GM23338 (cell line): ENCODE measurements around the gene ZGRF1. TPM values are rescaled to one million over a fixed set of nuclear protein-coding genes. Genes with fewer than 3 reads are reported as not detected.

ENCODE experiments used
- ATAC-seq: fragments of 200-7000 bp; cut with Tn5 transposase; 3 replicates; pipeline ENCODE4 v1.9.1; 2020
- DNase-seq: peaks from one replicate; pipeline ENCODE4 v3.0.0-alpha.2; 2015; ENCODE audit warnings: low spot score
- H2AFZ ChIP-seq: fragments of 200-600 bp; sonication (generic); 2 replicates; pipeline ENCODE4 v1.8.0; 2016; ENCODE audit warnings: antibody characterized with exemption, mild to moderate bottlenecking, moderate library complexity
- H3F3A ChIP-seq: fragments of 200-600 bp; sonication (generic); replicated peaks from 2 replicates; pipeline ENCODE4 v1.8.0; 2017; ENCODE audit warnings: antibody characterized with exemption, mixed run types, low read depth
- H3K27ac ChIP-seq: fragments of 200-600 bp; sonication (generic); 2 replicates; pipeline ENCODE4 v1.6.1; 2016; ENCODE audit warnings: low read depth
- H3K27me3 ChIP-seq: fragments of 200-600 bp; sonication (generic); 2 replicates; pipeline ENCODE4 v1.8.0; 2016; ENCODE audit warnings: mild to moderate bottlenecking, mixed run types, moderate library complexity; ENCODE audit not compliant: insufficient read depth
- H3K36me3 ChIP-seq: fragments of 200-600 bp; sonication (generic); 2 replicates; pipeline ENCODE4 v1.8.0; 2016; ENCODE audit warnings: mild to moderate bottlenecking; ENCODE audit not compliant: insufficient read depth
- H3K4me1 ChIP-seq: fragments of 200-600 bp; sonication (generic); 2 replicates; pipeline ENCODE4 v1.8.0; 2016; ENCODE audit warnings: mild to moderate bottlenecking, moderate library complexity; ENCODE audit not compliant: insufficient read depth
- H3K4me2 ChIP-seq: fragments of 200-600 bp; sonication (generic); 2 replicates; pipeline ENCODE4 v1.7.1; 2017; ENCODE audit warnings: mixed run types
- H3K4me3 ChIP-seq: fragments of 200-600 bp; sonication (generic); 2 replicates; pipeline ENCODE4 v1.6.1; 2016; ENCODE audit warnings: mixed run types
- H3K79me2 ChIP-seq: fragments of 200-600 bp; sonication (generic); replicated peaks from 2 replicates; pipeline ENCODE4 v1.8.0; 2017; ENCODE audit warnings: mild to moderate bottlenecking; ENCODE audit not compliant: insufficient read depth
- H3K9me2 ChIP-seq: fragments of 200-600 bp; sonication (generic); 2 replicates; pipeline ENCODE4 v1.8.0; 2017; ENCODE audit not compliant: insufficient read depth
- H4K20me1 ChIP-seq: fragments of 200-600 bp; sonication (generic); replicated peaks from 2 replicates; pipeline ENCODE4 v1.8.0; 2017; ENCODE audit warnings: mild to moderate bottlenecking; ENCODE audit not compliant: insufficient read depth
- H3K27ac Mint-ChIP-seq: 2 replicates; pipeline ENCODE4 v1.8.0; 2020; ENCODE audit warnings: inconsistent platforms, mild to moderate bottlenecking, moderate library complexity, mixed read lengths
- H3K27me3 Mint-ChIP-seq: 3 replicates; pipeline ENCODE4 v1.8.0; 2022; ENCODE audit warnings: low read depth, mild to moderate bottlenecking, moderate library complexity, mixed read lengths, inconsistent platforms; ENCODE audit not compliant: insufficient read depth, poor library complexity
- H3K36me3 Mint-ChIP-seq: 3 replicates; pipeline ENCODE4 v1.8.0; 2021; ENCODE audit warnings: low read depth, mild to moderate bottlenecking, inconsistent platforms, moderate library complexity, mixed read lengths
- H3K4me1 Mint-ChIP-seq: 3 replicates; pipeline ENCODE4 v1.8.0; 2020; ENCODE audit warnings: mild to moderate bottlenecking, inconsistent platforms, mixed read lengths
- H3K4me3 Mint-ChIP-seq: 3 replicates; pipeline ENCODE4 v1.8.0; 2021; ENCODE audit warnings: moderate library complexity, mild to moderate bottlenecking, inconsistent platforms, mixed read lengths
- H3K9me3 Mint-ChIP-seq: 3 replicates; pipeline ENCODE4 v1.8.0; 2020; ENCODE audit warnings: moderate library complexity, mild to moderate bottlenecking, inconsistent platforms, mixed read lengths
- CREB1 ChIP-seq: fragments of 250-450 bp; sonication (Bioruptor Pico); IDR thresholded peaks from 2 replicates; pipeline ENCODE4 v1.5.0; 2020; ENCODE audit warnings: low read depth, mild to moderate bottlenecking, moderate library complexity
- EZH2 ChIP-seq: fragments of 200-600 bp; sonication (generic); IDR thresholded peaks from one replicate; pipeline ENCODE4 v1.8.0; 2017; ENCODE audit warnings: antibody characterized with exemption, mild to moderate bottlenecking, low read depth; ENCODE audit not compliant: unreplicated experiment
- EZH2phosphoT487 ChIP-seq: fragments of 200-600 bp; sonication (generic); IDR thresholded peaks from one replicate; pipeline ENCODE4 v1.8.1; 2018; ENCODE audit warnings: antibody characterized with exemption; ENCODE audit not compliant: unreplicated experiment
- JUNB ChIP-seq: IDR thresholded peaks from one replicate; pipeline ENCODE4 v1.6.1; 2016; ENCODE audit warnings: antibody characterized with exemption; ENCODE audit not compliant: unreplicated experiment
- NANOG ChIP-seq: IDR thresholded peaks from 2 replicates; pipeline ENCODE4 v1.6.1; 2016; ENCODE audit warnings: antibody characterized with exemption, borderline replicate concordance
- POLR2AphosphoS5 ChIP-seq: IDR thresholded peaks from 2 replicates; pipeline ENCODE4 v1.6.1; 2016; ENCODE audit warnings: antibody characterized with exemption, low read depth
- polyA plus RNA-seq: library from polyadenylated mRNA; unstranded; fragments of >200 nt; fragmentation: Nextera tagmentation; extraction: Ambion mirVana; gene quantifications from 2 replicates; pipeline ENCODE4 v1.2.1, GENCODE V29; 2016
- total RNA-seq: library from RNA; depleted of rRNA; stranded (reverse); fragments of >200 nt; shearing (Covaris generic); gene quantifications from 2 replicates; pipeline ENCODE4 v1.2.3, GENCODE V29; 2014
- TF ChIP-seq, protein P1 (sequence below): fragments of 250-450 bp; sonication (Bioruptor Pico); IDR thresholded peaks from 2 replicates; pipeline ENCODE4 v1.5.0; 2020; ENCODE audit warnings: mild to moderate bottlenecking, moderate library complexity

Gene ZGRF1
- total and polyA plus RNA-seq, 2 experiments from 2014 or later = 41.7 to 62.6 TPM

GRCh38 chr4:112546476-112546875 is 90.2 kb downstream of the ZGRF1 start (continued):
- TF ChIP-seq, protein P1, sequence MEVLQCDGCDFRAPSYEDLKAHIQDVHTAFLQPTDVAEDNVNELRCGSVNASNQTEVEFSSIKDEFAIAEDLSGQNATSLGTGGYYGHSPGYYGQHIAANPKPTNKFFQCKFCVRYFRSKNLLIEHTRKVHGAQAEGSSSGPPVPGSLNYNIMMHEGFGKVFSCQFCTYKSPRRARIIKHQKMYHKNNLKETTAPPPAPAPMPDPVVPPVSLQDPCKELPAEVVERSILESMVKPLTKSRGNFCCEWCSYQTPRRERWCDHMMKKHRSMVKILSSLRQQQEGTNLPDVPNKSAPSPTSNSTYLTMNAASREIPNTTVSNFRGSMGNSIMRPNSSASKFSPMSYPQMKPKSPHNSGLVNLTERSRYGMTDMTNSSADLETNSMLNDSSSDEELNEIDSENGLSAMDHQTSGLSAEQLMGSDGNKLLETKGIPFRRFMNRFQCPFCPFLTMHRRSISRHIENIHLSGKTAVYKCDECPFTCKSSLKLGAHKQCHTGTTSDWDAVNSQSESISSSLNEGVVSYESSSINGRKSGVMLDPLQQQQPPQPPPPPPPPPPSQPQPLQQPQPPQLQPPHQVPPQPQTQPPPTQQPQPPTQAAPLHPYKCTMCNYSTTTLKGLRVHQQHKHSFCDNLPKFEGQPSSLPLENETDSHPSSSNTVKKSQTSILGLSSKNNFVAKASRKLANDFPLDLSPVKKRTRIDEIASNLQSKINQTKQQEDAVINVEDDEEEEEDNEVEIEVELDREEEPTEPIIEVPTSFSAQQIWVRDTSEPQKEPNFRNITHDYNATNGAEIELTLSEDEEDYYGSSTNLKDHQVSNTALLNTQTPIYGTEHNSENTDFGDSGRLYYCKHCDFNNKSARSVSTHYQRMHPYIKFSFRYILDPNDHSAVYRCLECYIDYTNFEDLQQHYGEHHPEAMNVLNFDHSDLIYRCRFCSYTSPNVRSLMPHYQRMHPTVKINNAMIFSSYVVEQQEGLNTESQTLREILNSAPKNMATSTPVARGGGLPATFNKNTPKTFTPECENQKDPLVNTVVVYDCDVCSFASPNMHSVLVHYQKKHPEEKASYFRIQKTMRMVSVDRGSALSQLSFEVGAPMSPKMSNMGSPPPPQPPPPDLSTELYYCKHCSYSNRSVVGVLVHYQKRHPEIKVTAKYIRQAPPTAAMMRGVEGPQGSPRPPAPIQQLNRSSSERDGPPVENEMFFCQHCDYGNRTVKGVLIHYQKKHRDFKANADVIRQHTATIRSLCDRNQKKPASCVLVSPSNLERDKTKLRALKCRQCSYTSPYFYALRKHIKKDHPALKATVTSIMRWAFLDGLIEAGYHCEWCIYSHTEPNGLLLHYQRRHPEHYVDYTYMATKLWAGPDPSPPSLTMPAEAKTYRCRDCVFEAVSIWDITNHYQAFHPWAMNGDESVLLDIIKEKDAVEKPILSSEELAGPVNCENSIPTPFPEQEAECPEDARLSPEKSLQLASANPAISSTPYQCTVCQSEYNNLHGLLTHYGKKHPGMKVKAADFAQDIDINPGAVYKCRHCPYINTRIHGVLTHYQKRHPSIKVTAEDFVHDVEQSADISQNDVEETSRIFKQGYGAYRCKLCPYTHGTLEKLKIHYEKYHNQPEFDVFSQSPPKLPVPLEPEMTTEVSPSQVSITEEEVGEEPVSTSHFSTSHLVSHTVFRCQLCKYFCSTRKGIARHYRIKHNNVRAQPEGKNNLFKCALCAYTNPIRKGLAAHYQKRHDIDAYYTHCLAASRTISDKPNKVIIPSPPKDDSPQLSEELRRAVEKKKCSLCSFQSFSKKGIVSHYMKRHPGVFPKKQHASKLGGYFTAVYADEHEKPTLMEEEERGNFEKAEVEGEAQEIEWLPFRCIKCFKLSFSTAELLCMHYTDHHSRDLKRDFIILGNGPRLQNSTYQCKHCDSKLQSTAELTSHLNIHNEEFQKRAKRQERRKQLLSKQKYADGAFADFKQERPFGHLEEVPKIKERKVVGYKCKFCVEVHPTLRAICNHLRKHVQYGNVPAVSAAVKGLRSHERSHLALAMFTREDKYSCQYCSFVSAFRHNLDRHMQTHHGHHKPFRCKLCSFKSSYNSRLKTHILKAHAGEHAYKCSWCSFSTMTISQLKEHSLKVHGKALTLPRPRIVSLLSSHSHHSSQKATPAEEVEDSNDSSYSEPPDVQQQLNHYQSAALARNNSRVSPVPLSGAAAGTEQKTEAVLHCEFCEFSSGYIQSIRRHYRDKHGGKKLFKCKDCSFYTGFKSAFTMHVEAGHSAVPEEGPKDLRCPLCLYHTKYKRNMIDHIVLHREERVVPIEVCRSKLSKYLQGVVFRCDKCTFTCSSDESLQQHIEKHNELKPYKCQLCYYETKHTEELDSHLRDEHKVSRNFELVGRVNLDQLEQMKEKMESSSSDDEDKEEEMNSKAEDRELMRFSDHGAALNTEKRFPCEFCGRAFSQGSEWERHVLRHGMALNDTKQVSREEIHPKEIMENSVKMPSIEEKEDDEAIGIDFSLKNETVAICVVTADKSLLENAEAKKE (CRISPR knock-in tag) = no peak
- TF ChIP-seq NANOG = no peak
- TF ChIP-seq CREB1 (CRISPR knock-in tag) = no peak
- TF ChIP-seq EZH2 = no peak

- Mint-ChIP-seq H3K27me3 (no peaks in the 10 kb centered on the region), H3K27ac (no peak overlapping the region), H3K36me3 (no peaks in the 10 kb centered on the region), H3K9me3 (no peaks in the 10 kb centered on the region), H3K4me1 (no peaks in the 10 kb centered on the region), H3K4me3 (no peak overlapping the region)
- H3K27me3 ChIP-seq = no peaks in the 10 kb centered on the region
- H3K36me3 ChIP-seq = no peaks in the 10 kb centered on the region
- H2AFZ ChIP-seq = no peak overlapping the region
- no peaks in the 10 kb centered on the region for H4K20me1 ChIP-seq
- H3F3A ChIP-seq = no peaks in the 10 kb centered on the region
- no peak overlapping the region for H3K27ac ChIP-seq
- H3K4me3 ChIP-seq = no peak overlapping the region
- DNase-seq (no peak), ATAC-seq (no peak)
- no peak overlapping the region for H3K4me2 ChIP-seq
- no peaks in the 10 kb centered on the region for H3K4me1 ChIP-seq
- H3K9me2 ChIP-seq = no peaks in the 10 kb centered on the region
- no peaks in the 10 kb centered on the region for H3K79me2 ChIP-seq
- TF ChIP-seq POLR2AphosphoS5 (no peak), JUNB (no peak), EZH2phosphoT487 (no peak), EZH2 (no peak)
- TF ChIP-seq, protein P1 (CRISPR knock-in tag) = no peak
Observed at GRCh38 chr4:112545346-112545745, 91.4 kb downstream of the ZGRF1 start.
